Measurements from ENCODE around the gene PCDH15. TPM values are rescaled to one million over a fixed set of nuclear protein-coding genes. Genes with fewer than 3 reads are reported as not detected.

The PCDH15 gene
- total and polyA plus RNA-seq, 2 of the 8 experiments (the other 6 are each of a cell fraction or from before 2014, with no cell fraction given), result 0.11 TPM; not detected in 1

GRCh38 chr10:54682554-54682953, 118.5 kb downstream of the PCDH15 start (continued):
- TF ChIP-seq ATF2 (IDR thresholded peaks at IDR 0.05; ENCODE audit: low read length) (no peak), MAFK (IDR thresholded peaks at IDR 0.05; ENCODE audit: low read depth, low read length) (no peak), USF2 (IDR thresholded peaks at IDR 0.05; ENCODE audit: low read length) (no peak)
